Measurements from ENCODE around the gene SYT13. TPM values are rescaled to one million over a fixed set of nuclear protein-coding genes. Genes with fewer than 3 reads are reported as not detected.

SYT13 gene
- total RNA-seq, 6 donors from 2014 or later = 0.11 to 0.78 (median 0.30) TPM; not detected in 3

GRCh38 chr11:45263773-45264172, 22.4 kb downstream of the SYT13 start:
- H3K4me3 ChIP-seq = no peak overlapping the region
- H3K36me3 ChIP-seq = no peaks in the 10 kb centered on the region
- H3K4me1 ChIP-seq = no peaks in the 10 kb centered on the region
- H3K27ac ChIP-seq = no peak overlapping the region
- no peaks in the 10 kb centered on the region for H3K27me3 ChIP-seq
- ATAC-seq (ENCODE audit: low FRiP score in 2 of 2) = no peak
- DNase-seq = no peak
- TF ChIP-seq POLR2AphosphoS5 (IDR thresholded peaks at IDR 0.05) (no peak), CTCF (IDR thresholded peaks at IDR 0.05) (no peak), POLR2A (IDR thresholded peaks at IDR 0.05) (no peak), EP300 (IDR thresholded peaks at IDR 0.05) (no peak)
- H3K9me3 ChIP-seq = no peaks in the 10 kb centered on the region
- 97 to 98% methylated on average over 3 of the region's 3 CpGs for WGBS, 2 donors

- Histone ChIP-seq H3K36me3 (no peaks in the 10 kb centered on the region), H3K4me3 (no peak overlapping the region), H3K27ac (no peak overlapping the region), H3K4me1 (no peaks in the 10 kb centered on the region), H3K9me3 (no peaks in the 10 kb centered on the region), H3K27me3 (no peaks in the 10 kb centered on the region)
- TF ChIP-seq POLR2A (IDR thresholded peaks at IDR 0.05) = no peak
- no peak for TF ChIP-seq POLR2AphosphoS5 (IDR thresholded peaks at IDR 0.05)
- TF ChIP-seq CTCF (IDR thresholded peaks at IDR 0.05) = no peak
- no peak for TF ChIP-seq EP300 (IDR thresholded peaks at IDR 0.05)
- WGBS, 2 donors = 80 to 81% methylated on average over 4 of the region's 4 CpGs
- DNase-seq (no peak), ATAC-seq (ENCODE audit: low FRiP score in 2 of 2) (no peak)
Measured at GRCh38 chr11:45262900-45263299, 23.2 kb downstream of the SYT13 start.

GRCh38 chr11:45260071-45260470, 26.1 kb downstream of the SYT13 start:
- H3K27me3 ChIP-seq = no peaks in the 10 kb centered on the region
- no peak overlapping the region for H3K27ac ChIP-seq
- ATAC-seq (ENCODE audit: low FRiP score in 2 of 2) (no peak), DNase-seq (no peak)
- no peak overlapping the region for H3K4me3 ChIP-seq
- no peaks in the 10 kb centered on the region for H3K4me1 ChIP-seq
- TF ChIP-seq EP300 (IDR thresholded peaks at IDR 0.05) (no peak), CTCF (IDR thresholded peaks at IDR 0.05) (no peak), POLR2AphosphoS5 (IDR thresholded peaks at IDR 0.05) (no peak), POLR2A (IDR thresholded peaks at IDR 0.05) (no peak)
- H3K36me3 ChIP-seq = no peaks in the 10 kb centered on the region
- H3K9me3 ChIP-seq = no peaks in the 10 kb centered on the region

DNA sequence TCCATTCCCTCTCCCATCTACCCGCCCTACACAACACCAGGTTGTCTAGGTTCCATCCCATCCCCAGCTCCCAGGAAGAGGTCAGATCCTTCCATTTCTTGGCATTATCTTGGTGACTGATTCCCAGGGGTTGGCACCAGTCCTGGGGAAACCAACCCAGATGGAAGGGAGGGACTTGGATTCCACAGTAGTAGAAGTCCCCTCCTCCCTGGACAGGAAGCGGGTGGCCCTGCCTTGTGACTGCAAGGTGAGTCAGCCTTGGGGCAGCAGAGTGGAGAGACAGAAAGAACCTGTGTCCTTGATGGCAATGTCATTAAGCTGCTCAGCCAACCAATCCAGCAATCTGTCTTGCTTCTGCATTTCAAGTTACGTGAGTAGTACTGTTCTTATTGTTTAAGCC, 26.5 kb downstream of the SYT13 start:
- 93 to 97% methylated on average over 3 of the region's 3 CpGs for WGBS, 2 donors
- no peak for TF ChIP-seq EP300 (IDR thresholded peaks at IDR 0.05)
- no peak for TF ChIP-seq POLR2A (IDR thresholded peaks at IDR 0.05)
- Histone ChIP-seq H3K9me3 (no peaks in the 10 kb centered on the region), H3K27ac (no peak overlapping the region), H3K36me3 (no peaks in the 10 kb centered on the region), H3K4me1 (no peaks in the 10 kb centered on the region), H3K27me3 (no peaks in the 10 kb centered on the region), H3K4me3 (no peak overlapping the region)
- ATAC-seq (ENCODE audit: low FRiP score in 2 of 2) = no peak
- DNase-seq = no peak

- Histone ChIP-seq H3K27ac (no peak overlapping the region), H3K27me3 (no peaks in the 10 kb centered on the region), H3K4me3 (no peak overlapping the region), H3K36me3 (no peaks in the 10 kb centered on the region), H3K9me3 (no peaks in the 10 kb centered on the region), H3K4me1 (no peaks in the 10 kb centered on the region)
- TF ChIP-seq POLR2A (IDR thresholded peaks at IDR 0.05) (no peak), CTCF (IDR thresholded peaks at IDR 0.05) (no peak), EP300 (IDR thresholded peaks at IDR 0.05) (no peak), POLR2AphosphoS5 (IDR thresholded peaks at IDR 0.05) (no peak)
- ATAC-seq (ENCODE audit: low FRiP score in 2 of 2) (no peak), DNase-seq (no peak)
- 44 to 50% methylated on average over 4 of the region's 4 CpGs for WGBS, 2 donors
Measured at GRCh38 chr11:45258982-45259530, 27.1 kb downstream of the SYT13 start.

Measured in upper lobe of left lung (tissue), 6 donors.